RPMI7951 (cell line): ENCODE results near the gene CTU2. TPM values are rescaled to one million over a fixed set of nuclear protein-coding genes. Genes with fewer than 3 reads are reported as not detected.

Source experiments
- DNase-seq: peaks from one replicate; pipeline ENCODE4 v3.0.0-alpha.2; 2012; ENCODE audit warnings: low read depth
- total RNA-seq: library from RNA; depleted of rRNA; stranded (reverse); fragments of >200 nt; shearing (Covaris generic); gene quantifications from 2 replicates; pipeline ENCODE4 v1.2.3, GENCODE V29; 2014

CTU2 gene
- total RNA-seq, 1 experiment from 2014 or later, result 13.2 TPM

DNA sequence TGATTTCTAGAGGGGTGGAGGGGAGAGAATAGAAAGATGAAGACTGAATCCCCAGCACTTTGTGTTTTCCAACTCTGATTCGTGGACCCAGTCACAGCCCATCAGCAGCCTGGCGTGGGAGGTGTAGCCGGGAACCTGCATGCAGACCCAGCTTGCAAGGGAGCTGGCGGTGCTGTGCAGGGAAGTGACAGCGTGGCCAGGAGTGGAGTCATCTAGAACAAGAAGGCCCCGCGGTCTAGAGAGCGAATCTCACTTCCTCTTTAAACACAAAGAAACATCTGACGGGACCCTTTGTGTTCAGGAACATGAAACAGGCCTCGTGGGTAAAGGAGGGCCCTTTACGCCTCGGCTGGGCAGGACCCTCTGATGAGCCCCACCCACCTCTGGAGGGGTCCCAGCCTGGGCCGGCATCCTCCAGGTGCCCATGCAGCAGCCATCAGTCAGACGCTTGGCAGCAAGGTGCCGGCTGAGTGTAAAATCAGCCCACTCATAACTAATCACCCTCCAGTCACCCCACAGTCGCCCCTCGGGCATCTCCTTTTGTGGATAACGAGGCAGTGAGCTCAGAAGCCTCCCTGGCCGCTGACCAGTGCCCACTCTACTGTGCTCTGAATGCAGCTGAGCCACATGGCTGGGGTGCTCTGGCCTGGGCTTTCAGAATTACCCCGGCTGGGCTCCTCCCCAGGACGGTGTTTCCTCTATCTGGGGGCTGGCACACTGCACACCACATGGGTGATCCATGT lies 24.4 kb upstream of the CTU2 start:
- no peak for DNase-seq

GRCh38 chr16:88684569-88685155 lies 21.6 kb upstream of the CTU2 start:
- no peak for DNase-seq

DNA sequence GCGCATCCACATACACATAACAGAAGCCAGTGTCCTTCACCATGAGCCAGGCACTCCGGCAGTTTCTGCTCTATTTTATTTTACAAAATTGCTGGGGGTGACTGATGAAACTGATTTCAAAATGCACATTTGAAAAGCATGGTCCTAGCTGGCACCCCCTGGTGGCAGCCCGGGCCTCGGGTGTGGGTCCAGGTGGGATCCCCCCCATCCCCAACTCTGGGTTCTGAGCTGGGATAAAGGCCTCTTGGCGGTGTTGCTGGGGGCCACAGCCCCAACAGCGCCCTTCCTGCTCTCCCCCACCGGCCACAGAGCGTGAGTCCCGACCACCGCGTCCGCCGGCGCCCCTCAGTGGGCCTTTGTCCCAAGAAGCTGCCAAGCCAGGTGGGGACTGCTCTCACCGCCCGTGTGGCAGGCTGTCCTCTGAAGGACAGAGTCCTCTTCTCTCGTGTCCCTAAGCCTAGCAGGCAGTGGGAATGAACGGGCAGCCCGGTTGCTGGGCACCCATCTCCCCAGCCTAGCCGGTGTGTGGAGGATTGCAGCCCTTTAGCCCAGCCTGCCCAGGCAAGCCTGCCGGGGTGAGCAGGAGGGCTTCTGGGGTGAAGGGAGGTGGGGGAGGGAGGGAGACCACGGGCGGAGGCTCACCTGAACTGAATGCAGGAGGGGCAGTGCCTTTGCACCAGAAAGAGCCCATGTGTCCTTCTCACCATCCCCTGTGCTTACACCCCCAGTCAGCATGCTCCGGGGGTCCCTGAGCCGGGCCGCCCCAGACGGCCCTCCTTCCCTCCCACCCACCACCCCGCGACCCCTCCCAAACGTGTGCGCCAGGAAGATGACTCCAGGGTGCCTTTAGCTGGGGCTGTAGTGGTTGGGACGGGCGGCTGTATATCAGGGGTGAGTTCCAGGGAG lies 20.9 kb upstream of the CTU2 start:
- peak; percentile 12 for DNase-seq

DNA sequence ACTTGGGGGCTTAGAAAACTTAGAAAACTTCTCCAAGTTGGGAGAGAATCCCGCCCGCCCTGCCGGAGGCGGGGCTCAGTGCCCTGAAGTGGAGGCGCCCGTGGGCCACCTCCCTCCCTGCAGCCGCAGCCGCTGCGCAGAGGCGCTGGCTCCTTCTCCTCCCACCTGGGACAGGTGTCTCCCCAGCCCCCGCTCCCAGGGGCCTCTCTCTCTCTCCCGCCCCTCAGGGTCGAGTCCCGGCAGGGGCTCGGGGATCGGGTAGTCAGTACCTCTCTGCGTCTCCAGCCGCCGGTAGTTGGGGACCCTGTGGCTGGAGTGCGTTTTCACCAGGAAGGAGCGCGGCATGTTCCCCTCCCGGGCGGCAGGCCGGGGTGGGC lies 20.3 kb upstream of the CTU2 start:
- no peak for DNase-seq

DNA sequence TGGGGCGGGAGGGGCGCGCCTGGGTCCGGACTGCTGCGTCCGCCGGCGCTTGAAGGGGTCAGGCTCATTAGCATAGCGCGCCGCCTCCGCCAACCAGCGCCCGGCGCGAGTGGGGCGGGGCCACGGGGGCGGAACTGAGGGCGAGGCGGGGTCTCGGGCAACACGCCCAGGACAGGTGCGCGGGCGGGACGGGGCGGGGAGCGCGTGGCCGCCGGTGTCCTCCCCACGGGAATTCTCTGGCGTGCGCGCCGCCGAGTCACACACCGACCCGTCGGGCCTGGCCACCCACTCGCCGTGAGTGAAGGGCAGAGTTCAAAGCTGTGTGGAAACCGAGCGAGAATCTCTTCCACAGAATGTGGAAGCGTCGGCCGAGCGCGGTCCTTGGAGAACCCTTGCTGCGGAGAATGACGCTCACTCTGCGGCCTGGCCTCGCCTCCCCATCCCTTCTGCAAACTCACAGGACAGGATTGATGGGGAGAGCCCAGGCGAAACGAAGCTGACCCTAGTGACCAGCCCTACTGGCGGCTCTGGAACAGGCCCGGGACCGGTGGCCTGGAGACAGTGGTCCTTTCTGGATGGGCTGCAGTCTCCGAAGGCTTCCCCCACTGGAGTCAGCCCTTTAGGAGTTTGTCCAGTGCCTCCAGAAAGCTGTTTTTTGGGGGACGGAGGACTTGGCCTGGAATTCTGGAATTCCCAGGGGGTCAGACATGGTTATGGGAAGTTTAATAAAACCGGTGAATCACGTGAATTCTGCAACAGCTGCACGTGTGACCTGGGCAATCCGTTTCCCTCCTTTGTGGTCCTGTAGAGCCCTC lies 19.7 kb upstream of the CTU2 start, which contains the start of gene SNAI3:
Gene SNAI3, minus strand, starts transcription at position 69 of the 815 bp plus-strand sequence. CDS start 101 bp downstream, outside the sequence.
- DNase-seq, result peak; percentile 45

DNA sequence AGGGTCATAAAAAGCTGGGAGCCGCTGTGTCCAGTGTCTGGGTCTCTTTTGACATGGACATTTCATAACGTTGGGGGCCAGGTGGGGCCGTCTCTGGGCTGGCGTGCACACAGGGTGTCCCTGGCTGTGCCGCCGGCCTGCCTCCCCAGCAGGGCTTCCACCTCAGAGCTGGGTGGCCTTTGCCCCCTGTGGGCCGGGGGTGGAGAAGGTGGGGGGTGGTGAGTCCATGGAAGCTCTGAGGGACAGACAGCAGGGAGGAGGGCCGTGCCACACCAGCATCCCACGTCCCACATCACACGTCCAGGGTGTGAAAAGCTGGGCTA lies 19.1 kb upstream of the CTU2 start:
- DNase-seq, result no peak

DNA sequence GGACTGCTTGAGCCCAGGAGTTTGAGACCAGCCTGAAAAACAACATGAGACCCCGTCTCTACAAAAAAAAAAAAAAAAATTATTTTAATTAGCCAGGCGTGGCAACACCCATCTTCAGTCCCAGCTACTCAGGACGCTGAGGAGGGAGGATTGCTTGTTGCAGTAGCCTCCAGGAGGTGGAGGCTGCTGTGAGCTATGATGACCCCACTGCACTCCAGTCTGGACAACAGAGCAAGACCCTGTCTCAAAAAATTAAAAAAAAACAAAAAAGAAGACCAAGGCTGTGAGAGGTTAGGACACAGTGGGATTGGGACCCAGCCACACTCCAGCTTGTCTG lies 18.7 kb upstream of the CTU2 start:
- no peak for DNase-seq

DNA sequence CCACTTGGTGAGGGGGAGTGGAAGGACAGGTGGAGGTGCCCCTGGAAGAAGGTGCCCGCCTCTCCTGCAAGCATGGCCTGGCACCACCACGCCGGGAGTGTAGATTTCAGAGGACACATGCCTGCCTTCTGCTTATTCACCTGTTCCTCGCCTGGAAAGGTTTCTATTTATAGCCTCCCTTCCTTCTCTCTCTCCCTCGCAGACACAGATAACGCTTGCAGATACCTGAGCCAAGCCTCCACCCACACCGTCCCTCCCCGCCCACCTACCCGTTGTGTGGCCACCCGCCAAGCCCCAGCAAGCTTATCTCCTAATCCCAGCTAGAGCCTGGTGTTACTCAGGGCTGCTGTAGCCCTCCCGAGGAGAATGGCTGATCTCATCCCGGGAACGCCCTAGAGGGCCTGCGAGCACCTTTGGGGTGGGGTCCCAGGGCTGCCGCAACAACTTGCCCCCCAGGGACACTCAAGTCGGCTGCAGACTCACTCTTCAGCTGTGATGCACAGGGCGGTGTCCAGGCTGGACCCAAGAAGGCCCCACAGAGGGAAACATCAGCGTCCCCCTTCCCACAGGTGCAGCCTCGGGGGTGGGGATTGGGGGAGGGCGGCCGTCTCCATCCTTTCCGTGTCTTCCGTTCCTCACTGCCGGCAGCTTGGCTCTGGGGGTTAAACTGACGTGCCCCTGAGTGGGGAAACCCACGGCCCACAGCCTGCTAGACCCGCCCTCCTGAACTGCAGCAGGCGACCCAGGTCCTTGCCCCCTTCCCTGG lies 18.1 kb upstream of the CTU2 start:
- no peak for DNase-seq

- DNase-seq, result no peak
Measured at GRCh38 chr16:88690341-88691128, 15.8 kb upstream of the CTU2 start.

GRCh38 chr16:88691129-88691813 lies 15.0 kb upstream of the CTU2 start:
- DNase-seq, result no peak

- DNase-seq, result no peak
Measured at GRCh38 chr16:88691924-88692560, 14.3 kb upstream of the CTU2 start.

- no peak for DNase-seq
Measured at GRCh38 chr16:88692861-88693260, 13.4 kb upstream of the CTU2 start.

DNA sequence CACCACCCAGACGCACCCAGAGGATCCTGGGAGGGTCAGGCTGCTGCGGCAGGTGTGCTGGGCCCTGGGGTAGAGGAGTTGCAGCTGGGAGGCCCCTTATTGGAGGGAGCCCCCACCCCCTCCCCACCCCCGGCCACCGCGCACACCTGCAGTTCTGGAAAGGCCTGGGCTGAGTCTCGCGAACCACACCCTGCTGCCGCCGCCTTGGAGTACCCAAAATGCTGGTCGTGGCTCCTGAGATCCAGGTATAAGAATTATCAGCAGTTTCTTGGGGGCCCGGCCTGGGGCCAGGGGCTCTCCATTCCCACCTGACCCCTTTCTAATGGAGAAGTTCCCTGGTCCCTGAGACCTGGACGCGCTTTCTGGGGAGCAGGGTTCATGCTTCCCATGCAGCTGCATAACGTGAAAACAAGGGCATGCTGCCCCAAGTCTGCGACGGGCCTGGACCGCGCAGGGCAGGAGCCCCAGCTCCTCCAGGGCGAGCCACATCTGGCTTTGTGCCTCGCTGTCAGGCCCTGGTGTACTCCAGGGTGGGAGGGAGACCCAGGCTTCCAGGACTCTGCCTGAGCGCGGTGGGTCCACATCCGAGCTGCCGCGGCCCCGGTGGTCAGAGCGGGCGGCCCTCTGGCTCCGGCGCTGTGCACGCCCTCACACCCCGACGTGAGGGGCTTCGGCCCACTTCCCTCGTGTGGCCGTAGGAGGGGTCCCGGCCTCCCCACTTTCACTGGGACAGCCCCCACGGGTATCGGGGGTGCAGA lies 12.7 kb upstream of the CTU2 start:
- no peak for DNase-seq

DNA sequence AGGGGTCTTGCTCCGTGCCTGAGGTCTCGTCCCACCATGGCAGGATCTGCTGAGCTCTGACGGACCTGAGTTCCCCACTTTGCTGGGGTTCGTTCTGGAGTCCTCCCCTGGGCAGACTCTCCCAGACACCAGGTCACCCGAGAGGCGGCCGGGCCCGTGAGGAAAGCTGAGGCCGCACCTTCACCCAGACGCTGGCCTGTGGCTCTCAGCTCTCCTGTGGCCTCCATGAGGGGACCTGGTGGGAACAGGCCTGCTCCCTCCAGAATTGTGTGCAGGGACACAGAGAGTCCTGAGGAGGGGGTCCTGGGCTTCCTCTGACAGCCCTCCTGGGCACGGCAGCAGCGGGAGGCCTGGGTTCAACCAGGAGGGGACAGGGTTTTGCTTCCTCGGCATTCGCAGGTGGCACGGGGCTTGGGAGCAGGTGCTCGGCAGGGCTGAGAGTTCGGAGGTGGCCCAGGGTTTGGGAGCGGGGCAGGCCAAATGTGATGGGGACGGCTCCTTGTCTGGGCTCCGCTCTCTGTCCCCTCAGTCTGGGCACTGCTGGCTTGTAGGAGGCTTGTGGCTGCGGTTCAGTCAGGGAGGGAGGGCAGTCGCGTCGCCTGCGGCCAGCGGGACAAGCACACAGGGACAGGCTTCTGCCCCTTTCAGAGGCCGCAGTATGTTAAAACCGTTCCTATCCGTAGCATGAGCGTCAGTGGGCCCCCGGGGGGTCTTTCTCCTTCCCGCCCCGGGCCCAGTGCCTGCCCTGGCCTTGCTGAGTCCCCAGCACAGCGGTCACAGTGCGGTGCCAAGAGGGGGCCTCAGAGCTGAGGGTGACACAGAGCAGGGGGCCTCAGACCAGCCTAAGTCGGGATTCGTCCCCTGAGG lies 11.8 kb upstream of the CTU2 start:
- no peak for DNase-seq

- no peak for DNase-seq
Measured at GRCh38 chr16:88695218-88695617, 11.1 kb upstream of the CTU2 start.

DNA sequence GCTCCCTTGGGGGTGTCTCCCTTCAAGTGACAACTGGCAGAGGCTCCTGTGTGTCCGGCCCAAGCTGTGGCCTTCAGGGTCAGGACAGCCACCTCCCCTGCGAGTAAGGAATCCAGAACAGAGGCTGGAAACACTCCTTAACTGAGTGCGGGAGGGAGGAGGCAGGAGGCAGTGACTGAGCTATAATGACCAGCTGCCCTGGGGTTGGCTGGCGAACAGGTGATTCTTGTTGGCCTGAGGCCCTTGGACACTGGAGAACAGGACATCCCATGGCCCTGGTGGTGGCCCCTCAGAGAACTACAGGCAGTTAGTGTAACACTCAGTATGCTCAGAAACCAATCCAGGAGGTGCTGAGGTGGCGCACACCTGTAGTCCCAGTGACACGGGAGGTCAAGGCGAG lies 10.6 kb upstream of the CTU2 start:
- DNase-seq, result no peak

DNA sequence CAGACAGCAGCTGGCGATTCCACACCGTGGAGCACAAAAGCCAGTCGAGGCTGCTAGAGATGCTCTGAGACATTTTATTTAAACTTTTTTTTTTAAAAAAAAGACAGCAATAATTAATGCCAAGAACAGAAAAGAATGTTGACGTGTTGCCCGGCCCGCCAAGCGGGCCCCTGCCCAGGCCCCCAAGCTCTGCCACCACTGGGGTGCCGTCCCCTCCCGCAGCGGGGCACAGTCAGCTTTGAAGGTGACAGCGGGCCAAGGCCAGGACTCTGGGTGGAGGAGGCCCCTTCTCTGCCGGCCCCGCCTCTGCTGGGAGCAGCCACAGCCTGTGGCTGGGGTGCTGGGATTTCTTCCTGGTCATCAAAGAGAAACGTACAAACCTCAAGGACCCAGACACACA lies 9.9 kb upstream of the CTU2 start:
- DNase-seq, result no peak
